ENCODE measurements around the gene EMILIN1.
"Not testable (repeated sequence)": the region's sequence is repeated elsewhere in the genome, so short reads cannot be mapped to it uniquely, and the experiment has no call there.

Gene EMILIN1

DNA sequence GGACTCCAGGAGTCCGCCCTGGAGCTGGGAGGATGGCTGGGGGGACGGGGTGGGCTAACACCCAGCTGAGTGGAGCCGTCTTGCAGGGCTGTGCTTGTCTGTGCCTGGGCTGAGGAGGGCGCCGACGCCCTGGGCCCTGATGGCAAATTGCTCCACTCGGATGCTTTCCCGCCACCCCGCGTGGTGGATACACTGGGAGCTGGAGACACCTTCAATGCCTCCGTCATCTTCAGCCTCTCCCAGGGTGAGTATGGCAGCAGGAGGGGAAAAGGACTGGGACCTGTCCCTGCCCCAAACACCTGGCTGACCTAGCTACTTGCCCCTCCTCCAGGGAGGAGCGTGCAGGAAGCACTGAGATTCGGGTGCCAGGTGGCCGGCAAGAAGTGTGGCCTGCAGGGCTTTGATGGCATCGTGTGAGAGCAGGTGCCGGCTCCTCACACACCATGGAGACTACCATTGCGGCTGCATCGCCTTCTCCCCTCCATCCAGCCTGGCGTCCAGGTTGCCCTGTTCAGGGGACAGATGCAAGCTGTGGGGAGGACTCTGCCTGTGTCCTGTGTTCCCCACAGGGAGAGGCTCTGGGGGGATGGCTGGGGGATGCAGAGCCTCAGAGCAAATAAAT, 21.0 kb downstream of the EMILIN1 start:
- TF ChIP-seq, protein P1, sequence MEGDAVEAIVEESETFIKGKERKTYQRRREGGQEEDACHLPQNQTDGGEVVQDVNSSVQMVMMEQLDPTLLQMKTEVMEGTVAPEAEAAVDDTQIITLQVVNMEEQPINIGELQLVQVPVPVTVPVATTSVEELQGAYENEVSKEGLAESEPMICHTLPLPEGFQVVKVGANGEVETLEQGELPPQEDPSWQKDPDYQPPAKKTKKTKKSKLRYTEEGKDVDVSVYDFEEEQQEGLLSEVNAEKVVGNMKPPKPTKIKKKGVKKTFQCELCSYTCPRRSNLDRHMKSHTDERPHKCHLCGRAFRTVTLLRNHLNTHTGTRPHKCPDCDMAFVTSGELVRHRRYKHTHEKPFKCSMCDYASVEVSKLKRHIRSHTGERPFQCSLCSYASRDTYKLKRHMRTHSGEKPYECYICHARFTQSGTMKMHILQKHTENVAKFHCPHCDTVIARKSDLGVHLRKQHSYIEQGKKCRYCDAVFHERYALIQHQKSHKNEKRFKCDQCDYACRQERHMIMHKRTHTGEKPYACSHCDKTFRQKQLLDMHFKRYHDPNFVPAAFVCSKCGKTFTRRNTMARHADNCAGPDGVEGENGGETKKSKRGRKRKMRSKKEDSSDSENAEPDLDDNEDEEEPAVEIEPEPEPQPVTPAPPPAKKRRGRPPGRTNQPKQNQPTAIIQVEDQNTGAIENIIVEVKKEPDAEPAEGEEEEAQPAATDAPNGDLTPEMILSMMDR (IDR thresholded peaks at IDR 0.05; ENCODE audit: extremely low read depth, insufficient read depth, missing control alignments) = no peak
- no peak for DNase-seq (ENCODE audit: low spot score)
- in situ Hi-C loops (cut with MboI; ENCODE audit: low pct_unique_long_range_greater_than_20kb, low sequenced_read_pairs, unreplicated experiment) = no loop called here

DNA sequence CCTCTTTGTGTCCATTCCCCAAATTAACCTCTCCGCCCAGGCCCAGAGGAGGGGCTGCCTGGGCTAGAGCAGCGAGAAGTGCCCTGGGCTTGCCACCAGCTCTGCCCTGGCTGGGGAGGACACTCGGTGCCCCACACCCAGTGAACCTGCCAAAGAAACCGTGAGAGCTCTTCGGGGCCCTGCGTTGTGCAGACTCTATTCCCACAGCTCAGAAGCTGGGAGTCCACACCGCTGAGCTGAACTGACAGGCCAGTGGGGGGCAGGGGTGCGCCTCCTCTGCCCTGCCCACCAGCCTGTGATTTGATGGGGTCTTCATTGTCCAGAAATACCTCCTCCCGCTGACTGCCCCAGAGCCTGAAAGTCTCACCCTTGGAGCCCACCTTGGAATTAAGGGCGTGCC, 21.6 kb downstream of the EMILIN1 start:
- no peak for DNase-seq (ENCODE audit: low spot score)
- TF ChIP-seq, protein P1 (IDR thresholded peaks at IDR 0.05; ENCODE audit: extremely low read depth, insufficient read depth, missing control alignments) = no peak
- in situ Hi-C loops (cut with MboI; ENCODE audit: low pct_unique_long_range_greater_than_20kb, low sequenced_read_pairs, unreplicated experiment) = loop anchor here (10.0 kb wide), 1 partner anchor 185 kb away; the partner anchor contains the start of gene TRIM54

DNA sequence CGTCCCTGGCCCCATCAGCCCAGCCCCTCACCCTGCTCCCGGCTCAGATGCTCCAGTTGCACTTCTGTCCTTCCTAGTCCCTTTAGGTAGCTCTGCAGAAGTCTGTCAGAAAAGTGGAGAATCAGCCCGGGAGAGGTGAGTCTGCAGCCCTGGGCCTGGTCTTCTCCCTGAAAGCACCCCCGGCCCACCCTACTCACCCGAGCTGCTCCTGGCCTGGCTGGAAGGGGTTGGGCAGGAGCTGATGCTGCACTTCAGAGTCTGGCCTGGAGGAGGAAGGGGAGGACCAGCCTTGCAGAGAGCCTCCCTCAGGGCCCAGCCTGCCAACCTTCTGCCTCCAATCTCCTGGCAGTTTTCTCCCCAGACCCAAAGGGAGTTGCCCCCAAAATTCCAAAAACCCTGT, 23.9 kb downstream of the EMILIN1 start:
- DNase-seq (ENCODE audit: low spot score) = no peak
- TF ChIP-seq, protein P1 (IDR thresholded peaks at IDR 0.05; ENCODE audit: extremely low read depth, insufficient read depth, missing control alignments) = no peak
- in situ Hi-C loops (cut with MboI; ENCODE audit: low pct_unique_long_range_greater_than_20kb, low sequenced_read_pairs, unreplicated experiment) = loop anchor here (10.0 kb wide), 1 partner anchor 182 kb away; the partner anchor contains the start of gene TRIM54

DNA sequence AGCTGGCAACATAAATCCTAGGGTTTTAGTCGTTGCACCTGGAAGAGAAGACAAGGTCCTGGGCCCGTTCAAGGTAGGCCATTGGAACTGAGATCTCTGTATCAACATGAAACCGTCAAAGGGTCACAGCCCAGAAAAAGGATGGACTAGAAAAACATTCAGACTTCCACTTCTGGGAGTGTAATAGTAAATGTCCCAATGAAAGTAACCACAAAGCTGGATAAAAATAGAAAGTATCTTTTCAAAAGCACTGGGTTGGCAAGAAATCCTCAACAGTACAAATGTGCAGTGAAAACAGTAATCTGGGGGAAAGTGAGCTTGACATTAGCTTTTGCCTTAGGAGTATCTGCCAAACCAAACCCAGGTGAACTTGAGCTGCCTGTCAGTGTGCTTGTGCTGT, 27.6 kb downstream of the EMILIN1 start:
- in situ Hi-C loops (cut with MboI; ENCODE audit: low pct_unique_long_range_greater_than_20kb, low sequenced_read_pairs, unreplicated experiment) = loop anchor here (10.0 kb wide), 1 partner anchor 179 kb away; the partner anchor contains the start of gene TRIM54
- no peak for DNase-seq (ENCODE audit: low spot score)
- TF ChIP-seq, protein P1 (IDR thresholded peaks at IDR 0.05; ENCODE audit: extremely low read depth, insufficient read depth, missing control alignments) = no peak

DNA sequence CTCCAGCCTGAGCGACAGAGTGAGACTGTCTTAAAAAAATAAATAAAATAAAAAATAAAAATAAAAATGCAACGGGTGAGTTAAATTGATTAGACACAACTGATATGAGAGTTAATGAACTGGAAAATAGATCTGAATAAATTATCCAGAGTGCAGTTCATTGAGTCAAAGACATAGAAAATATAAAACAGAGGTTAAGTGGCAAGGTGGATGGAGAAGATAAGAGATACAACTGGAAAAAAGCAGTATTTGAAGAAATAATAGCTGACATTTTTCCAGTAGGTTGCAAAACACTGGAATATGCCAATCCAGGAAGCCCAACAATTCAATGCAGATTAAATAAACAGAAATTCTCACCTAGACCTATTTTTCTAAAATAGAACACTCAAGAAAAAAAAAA, 29.8 kb downstream of the EMILIN1 start:
- in situ Hi-C loops (cut with MboI; ENCODE audit: low pct_unique_long_range_greater_than_20kb, low sequenced_read_pairs, unreplicated experiment) = loop anchor here (10.0 kb wide), 1 partner anchor 177 kb away; the partner anchor contains the start of gene TRIM54
- TF ChIP-seq, protein P1 (IDR thresholded peaks at IDR 0.05; ENCODE audit: extremely low read depth, insufficient read depth, missing control alignments) = no peak
- no peak for DNase-seq (ENCODE audit: low spot score)

DNA sequence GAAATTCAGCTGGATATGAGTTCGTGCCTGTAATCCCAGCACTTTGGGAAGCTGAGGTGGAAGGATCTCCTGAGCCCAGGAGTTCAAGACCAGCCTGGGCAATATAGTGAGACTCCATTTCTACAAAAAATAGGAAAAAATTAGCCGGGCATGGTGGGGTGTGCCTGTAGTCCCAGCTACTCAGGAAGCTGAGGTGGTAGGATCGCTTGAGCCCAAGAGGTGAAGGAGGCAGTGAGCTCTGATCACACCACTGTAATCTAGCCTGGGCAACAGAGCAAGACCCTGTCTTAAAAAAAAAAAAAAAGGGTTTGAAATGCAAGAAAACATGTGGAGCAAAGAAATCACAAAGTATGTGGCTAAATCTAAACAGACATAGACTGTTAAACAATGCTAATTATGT, 30.7 kb downstream of the EMILIN1 start:
- DNase-seq (ENCODE audit: low spot score) = no peak
- in situ Hi-C loops (cut with MboI; ENCODE audit: low pct_unique_long_range_greater_than_20kb, low sequenced_read_pairs, unreplicated experiment) = loop anchor here (10.0 kb wide), 1 partner anchor 176 kb away; the partner anchor contains the start of gene TRIM54
- TF ChIP-seq, protein P1 (IDR thresholded peaks at IDR 0.05; ENCODE audit: extremely low read depth, insufficient read depth, missing control alignments) = no peak

DNA sequence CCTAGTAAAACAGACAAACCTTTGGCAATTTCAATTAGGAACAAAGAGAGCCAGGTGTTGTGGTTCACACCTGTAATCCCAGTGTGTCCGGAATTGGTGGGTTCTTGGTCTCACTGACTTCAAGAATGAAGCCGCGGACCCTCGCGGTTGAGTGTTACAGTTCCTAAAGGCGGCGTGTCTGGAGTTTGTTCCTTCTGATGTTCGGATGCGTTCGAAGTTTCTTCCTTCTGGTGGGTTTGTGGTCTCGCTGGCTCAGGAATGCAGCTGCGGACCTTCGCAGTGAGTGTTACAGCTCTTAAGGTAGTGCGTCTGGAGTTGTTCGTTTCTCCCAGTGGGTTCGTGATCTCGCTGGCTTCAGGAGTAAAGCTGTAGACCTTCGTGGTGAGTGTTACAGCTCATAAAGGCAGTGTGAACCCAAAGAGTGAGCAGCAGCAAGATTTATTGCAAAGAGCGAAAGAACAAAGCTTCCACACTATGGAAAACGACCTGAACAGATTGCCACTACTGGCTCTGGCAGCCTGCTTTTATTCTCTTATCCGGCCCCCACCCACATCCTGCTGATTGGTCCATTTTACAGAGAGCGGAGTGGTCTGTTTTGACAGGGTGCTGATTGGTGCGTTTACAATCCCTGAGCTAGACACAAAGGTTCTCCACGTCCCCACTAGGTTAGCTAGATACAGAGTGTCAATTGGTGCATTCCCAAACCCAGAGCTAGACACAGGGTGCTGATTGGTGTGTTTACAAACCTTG, 32.4 kb downstream of the EMILIN1 start:
- DNase-seq (ENCODE audit: low spot score); in situ Hi-C loops (cut with MboI; ENCODE audit: low pct_unique_long_range_greater_than_20kb, low sequenced_read_pairs, unreplicated experiment): not testable (repeated sequence)

DNA sequence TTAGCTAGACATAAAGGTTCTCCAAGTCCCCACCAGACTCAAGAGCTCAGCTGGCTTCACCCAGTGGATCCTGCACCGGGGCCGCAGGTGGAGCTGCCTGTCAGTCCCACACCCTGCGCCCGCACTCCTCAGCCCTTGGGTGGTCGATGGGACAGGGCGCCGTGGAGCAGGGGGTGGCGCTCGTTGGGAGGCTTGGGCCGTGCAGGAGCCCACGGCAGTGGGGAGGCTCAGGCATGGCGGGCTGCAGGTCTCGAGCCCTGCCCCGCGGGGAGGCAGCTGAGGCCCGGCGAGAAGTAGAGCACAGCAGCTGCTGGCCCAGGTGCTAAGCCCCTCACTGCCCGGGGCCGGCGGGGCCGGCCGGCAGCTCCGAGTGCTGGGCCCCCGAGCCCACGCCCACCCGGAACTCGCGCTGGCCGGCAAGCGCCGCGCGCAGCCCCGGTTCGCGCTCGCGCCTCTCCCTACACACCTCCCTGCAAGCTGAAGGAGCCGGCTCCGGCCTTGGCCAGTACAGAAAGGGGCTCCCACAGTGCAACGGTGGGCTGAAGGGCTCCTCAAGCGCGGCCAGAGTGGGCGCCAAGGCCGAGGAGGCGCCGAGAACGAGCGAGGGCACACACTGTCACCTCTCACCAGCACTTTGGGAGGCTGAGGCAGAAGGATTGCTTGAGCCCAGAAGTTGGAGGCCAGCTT, 33.1 kb downstream of the EMILIN1 start:
- in situ Hi-C loops (cut with MboI; ENCODE audit: low pct_unique_long_range_greater_than_20kb, low sequenced_read_pairs, unreplicated experiment); DNase-seq (ENCODE audit: low spot score): not testable (repeated sequence)
